Tibial artery (tissue), 4 donors: ENCODE data around the gene TRPM3.
A peak's percentile ranks its signal among the peaks of the same experiment; 100 is the strongest.

Experiments used
- DNase-seq, 2 donors: peaks; one replicate each; pipeline ENCODE4 v3.0.0-alpha.2; 2019
- H3K27ac ChIP-seq, 2 donors: fragments of 200-600 bp; sonication (generic) in 1 of 2; 1 replicate in 1 of 2; 2 replicates in 1 of 2; pipeline ENCODE4 v1.5.1; 2018 to 2019; ENCODE audit warnings: mild to moderate bottlenecking in 1 of 2
- H3K27me3 ChIP-seq, 2 donors: fragments of 200-600 bp; sonication (generic) in 1 of 2; one replicate each; pipeline versions ENCODE4 v1.5.1 to v1.6.0; 2016 to 2019
- H3K36me3 ChIP-seq, 3 donors: fragments of 200-600 bp; sonication (generic) in 2 of 3; one replicate each; pipeline ENCODE4 v1.5.1; 2016 to 2019; ENCODE audit warnings: mild to moderate bottlenecking in 2 of 3
- H3K4me1 ChIP-seq, 4 donors: fragments of 200-600 bp; sonication (generic) in 2 of 4; 1 replicate in 3 of 4; 2 replicates in 1 of 4; pipeline ENCODE4 v1.5.1; 2016 to 2019
- H3K4me3 ChIP-seq, 2 donors: fragments of 200-600 bp; sonication (generic) in 1 of 2; 1 replicate in 1 of 2; 2 replicates in 1 of 2; pipeline ENCODE4 v1.5.1; 2018 to 2019; ENCODE audit warnings: mild to moderate bottlenecking in 2 of 2
- H3K9me3 ChIP-seq, 3 donors: fragments of 200-600 bp; sonication (generic) in 1 of 3; one replicate each; pipeline ENCODE4 v1.5.1; 2016 to 2019
- CTCF ChIP-seq, 2 experiments: fragments of 200-600 bp in 1 of 2; fragments of 450-650 bp in 1 of 2; IDR thresholded peaks; one replicate each; pipeline ENCODE4 v1.5.1; 2017 to 2019; ENCODE audit warnings: antibody characterized with exemption in 2 of 2, mild to moderate bottlenecking in 1 of 2, moderate library complexity in 1 of 2
- intact Hi-C: fragments of 100-400 bp; cut with DNase I; formaldehyde crosslinking; loops from one replicate; pipeline ENCODE4 v1.15.0; 2023; ENCODE audit warnings: low total_unique reads

TRPM3 gene

DNA sequence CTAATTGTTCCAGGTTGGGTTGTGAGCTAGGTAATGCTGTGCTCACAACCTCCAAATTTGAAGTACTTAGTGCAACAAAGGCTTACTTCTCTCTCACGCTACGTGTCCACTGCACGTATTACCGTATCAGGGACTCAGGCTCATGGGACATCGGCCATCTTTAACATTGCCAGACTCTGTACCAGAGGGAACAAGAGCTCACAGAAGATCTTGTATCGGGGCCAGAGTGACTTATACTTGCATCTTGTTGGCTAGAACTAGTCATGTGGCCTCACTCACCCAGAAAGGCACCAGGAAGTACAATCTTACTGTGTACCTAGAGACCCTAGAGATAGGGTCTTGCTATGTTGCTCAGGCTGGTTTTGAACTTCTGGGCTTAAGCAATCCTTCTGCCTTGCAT lies 625.9 kb downstream of the TRPM3 start:
- H3K4me3 ChIP-seq = no peak overlapping the region
- no peak overlapping the region for H3K27ac ChIP-seq
- H3K36me3 ChIP-seq = no peaks in the 10 kb centered on the region
- no peaks in the 10 kb centered on the region for H3K27me3 ChIP-seq
- H3K9me3 ChIP-seq = no peaks in the 10 kb centered on the region
- no peak for TF ChIP-seq CTCF (IDR thresholded peaks at IDR 0.05)
- intact Hi-C loops = loop anchor here (10.0 kb wide), 1 partner anchor 141 kb away; no protein-coding TSS in a partner anchor
- no peak for DNase-seq
- peaks cover 0 to 30% (median 15%) of the 10 kb centered on the region in 4 donors for H3K4me1 ChIP-seq

DNA sequence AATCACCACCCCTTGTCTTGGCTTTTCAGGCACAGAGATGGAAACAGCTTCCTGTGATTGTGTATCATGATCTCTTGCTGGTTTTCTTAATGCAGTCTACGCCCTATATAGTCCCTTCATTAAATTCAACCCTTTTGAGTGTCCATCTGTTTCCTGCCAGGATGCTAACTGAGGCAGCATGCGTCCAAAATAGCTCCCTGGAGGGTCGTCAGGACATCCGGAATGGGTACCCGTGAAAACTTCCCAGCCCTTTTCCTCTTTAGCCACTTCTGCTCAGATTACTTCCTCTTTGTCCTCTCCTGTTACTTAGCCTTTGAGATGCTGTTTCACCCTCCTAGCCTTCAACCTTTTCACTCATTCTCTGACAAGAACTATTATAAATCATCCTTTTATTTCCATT lies 627.2 kb downstream of the TRPM3 start:
- peak overlapping the region; percentile 33 to 36 for H3K27ac ChIP-seq
- no peaks in the 10 kb centered on the region for H3K27me3 ChIP-seq
- DNase-seq = no peak
- peaks cover 0 to 34% (median 16%) of the 10 kb centered on the region in 4 donors for H3K4me1 ChIP-seq
- no peak overlapping the region for H3K4me3 ChIP-seq
- no peaks in the 10 kb centered on the region for H3K36me3 ChIP-seq
- intact Hi-C loops = loop anchor here (10.0 kb wide), 1 partner anchor 139 kb away; no protein-coding TSS in a partner anchor
- no peaks in the 10 kb centered on the region for H3K9me3 ChIP-seq
- no peak for TF ChIP-seq CTCF (IDR thresholded peaks at IDR 0.05)

GRCh38 chr9:70493029-70493428 lies 628.4 kb downstream of the TRPM3 start:
- Histone ChIP-seq H3K27me3 (no peaks in the 10 kb centered on the region), H3K4me1 (peaks cover 0 to 46% (median 26%) of the 10 kb centered on the region in 4 donors), H3K27ac (peak overlapping the region; percentile 3 to 50), H3K9me3 (no peaks in the 10 kb centered on the region), H3K36me3 (no peaks in the 10 kb centered on the region), H3K4me3 (no peak overlapping the region)
- no peak for DNase-seq
- intact Hi-C loops = loop anchor here (10.0 kb wide), 1 partner anchor 138 kb away; no protein-coding TSS in a partner anchor
- TF ChIP-seq CTCF (IDR thresholded peaks at IDR 0.05) = no peak

GRCh38 chr9:70492319-70492777 lies 629.1 kb downstream of the TRPM3 start:
- peaks cover 0 to 51% (median 26%) of the 10 kb centered on the region in 4 donors for H3K4me1 ChIP-seq
- no peaks in the 10 kb centered on the region for H3K9me3 ChIP-seq
- DNase-seq = no peak
- no peaks in the 10 kb centered on the region for H3K36me3 ChIP-seq
- no peak overlapping the region for H3K4me3 ChIP-seq
- H3K27ac ChIP-seq = peak overlapping the region in 1 of 2 donors; percentile 50
- TF ChIP-seq CTCF (IDR thresholded peaks at IDR 0.05) = no peak
- H3K27me3 ChIP-seq = no peaks in the 10 kb centered on the region
- intact Hi-C loops = loop anchor here (10.0 kb wide), 1 partner anchor 138 kb away; no protein-coding TSS in a partner anchor

DNA sequence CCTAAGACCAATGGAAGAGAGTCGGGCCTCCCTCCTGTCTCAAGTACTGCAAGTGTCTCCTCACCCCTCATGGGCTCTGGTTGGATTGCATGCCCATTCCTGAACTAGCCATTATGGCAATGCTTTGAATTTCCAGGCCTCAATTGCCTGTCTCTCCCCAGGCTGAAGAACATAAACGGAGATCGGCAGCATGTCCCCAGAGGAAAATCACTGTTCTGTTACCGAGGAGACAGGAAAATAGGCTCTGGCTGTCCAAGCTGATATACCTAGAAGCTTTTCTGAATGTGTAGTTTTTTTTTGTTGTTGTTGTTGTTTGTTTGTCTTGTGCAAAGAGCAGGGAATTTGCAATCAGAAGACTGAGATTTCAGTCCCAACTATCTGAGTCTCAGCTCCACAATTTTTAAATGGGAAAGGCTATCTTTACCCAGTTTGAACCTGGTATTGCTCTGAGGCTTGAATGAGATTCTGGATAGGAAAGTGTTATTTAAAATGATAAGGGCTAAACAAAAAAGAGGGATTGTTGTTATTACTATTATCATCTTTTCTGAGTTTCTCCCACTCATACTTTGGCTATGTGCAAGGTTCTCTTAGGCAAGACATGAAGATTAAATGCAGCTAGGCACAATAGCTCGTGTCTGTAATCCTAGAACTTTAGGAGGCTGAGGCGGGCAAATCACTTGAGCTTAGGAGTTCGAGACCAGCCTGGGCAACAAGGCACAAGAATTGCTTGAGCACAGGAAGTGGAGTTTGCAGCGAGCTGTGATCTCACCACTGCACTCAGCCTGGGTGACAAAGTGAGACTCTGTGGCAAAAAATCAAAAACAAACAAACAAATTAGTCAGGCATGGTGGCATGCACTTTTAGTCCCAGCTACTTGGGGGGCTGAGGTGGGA lies 629.7 kb downstream of the TRPM3 start:
- H3K9me3 ChIP-seq = no peaks in the 10 kb centered on the region
- no peaks in the 10 kb centered on the region for H3K36me3 ChIP-seq
- no peak overlapping the region for H3K27ac ChIP-seq
- TF ChIP-seq CTCF (IDR thresholded peaks at IDR 0.05) = no peak
- H3K4me1 ChIP-seq = peaks cover 0 to 51% (median 26%) of the 10 kb centered on the region in 4 donors
- intact Hi-C loops = loop anchor here (10.0 kb wide), 1 partner anchor 137 kb away; no protein-coding TSS in a partner anchor
- no peak overlapping the region for H3K4me3 ChIP-seq
- H3K27me3 ChIP-seq = no peaks in the 10 kb centered on the region
- no peak for DNase-seq
